GM12878 (cell line): ENCODE measurements around the gene AGBL1. TPM values are rescaled to one million over a fixed set of nuclear protein-coding genes. Genes with fewer than 3 reads are reported as not detected.

Experiments used
- ATAC-seq: fragments of 200-7000 bp; cut with Tn5 transposase; 3 replicates; pipeline ENCODE4 v1.9.1; 2020; ENCODE audit warnings: mild to moderate bottlenecking, moderate library complexity
- BruUV-seq: library from RNA; stranded (reverse); fragments of 400-500 nt; replicated peaks from 2 replicates; lab custom pipeline; 2021; lab: Mats Ljungman, UMichigan
- CTCF ChIA-PET: fragments of 300-600 bp; sonication (Branson Sonifier 250); formaldehyde crosslinking; extraction: SDS; loops from one replicate; lab custom pipeline; 2021; ENCODE audit warnings: inconsistent platforms; lab: Yijun Ruan, JAX
- POLR2A ChIA-PET: fragments of 350-600 bp; formaldehyde crosslinking; extraction: SDS; loops from one replicate; lab custom pipeline; 2021; ENCODE audit warnings: inconsistent platforms; lab: Charles Lee
- RAD21 ChIA-PET: fragments of 300-600 bp; sonication (Branson Sonifier 250); formaldehyde crosslinking; loops from one replicate; lab custom pipeline; 2023; ENCODE audit warnings: antibody characterized with exemption; ENCODE audit not compliant: unreplicated experiment; lab: Charles Lee
- SMC1A ChIA-PET: fragments of 300-600 bp; sonication (Branson Sonifier 250); formaldehyde crosslinking; loops from one replicate; lab custom pipeline; 2023; ENCODE audit not compliant: unreplicated experiment, uncharacterized antibody; lab: Charles Lee
- DNase-seq: peaks from one replicate; pipeline ENCODE4 v3.0.0-alpha.2; 2011; ENCODE audit warnings: low read depth, low spot score
- FAIRE-seq: peaks from 3 replicates; lab custom pipeline; 2011; peaks lifted over from hg19 to GRCh38; lab: Jason Lieb, UNC
- H2AFZ ChIP-seq: 2 replicates; pipeline ENCODE4 v1.6.0; 2011; ENCODE audit warnings: low read depth, low read length, control low read depth; ENCODE audit not compliant: control insufficient read depth
- H3K27ac ChIP-seq: 2 replicates; pipeline ENCODE4 v1.5.1; 2011; ENCODE audit warnings: control low read depth; ENCODE audit not compliant: control insufficient read depth, insufficient read depth
- H3K27me3 ChIP-seq, 2 experiments: replicated peaks in 1 of 2; 2 replicates each; pipeline versions ENCODE4 v1.6.0 to v1.6.1; 2011; ENCODE audit warnings: low read length in 1 of 2; ENCODE audit not compliant: control insufficient read depth in 2 of 2, insufficient read depth in 2 of 2
- H3K36me3 ChIP-seq, 2 experiments: 2 replicates each; pipeline ENCODE4 v1.5.1; 2011; ENCODE audit warnings: low read length in 1 of 2; ENCODE audit not compliant: control insufficient read depth in 2 of 2, insufficient read depth in 2 of 2
- H3K4me1 ChIP-seq: 2 replicates; pipeline ENCODE4 v1.6.1; 2011; ENCODE audit warnings: mild to moderate bottlenecking, low read length, moderate library complexity, mixed read lengths; ENCODE audit not compliant: control insufficient read depth, insufficient read depth
- H3K4me2 ChIP-seq: 2 replicates; pipeline ENCODE4 v1.6.0; 2011; ENCODE audit warnings: control low read depth; ENCODE audit not compliant: control insufficient read depth, insufficient read depth
- H3K4me3 ChIP-seq: fragments of 200-600 bp; sonication (generic); 2 replicates; pipeline ENCODE4 v1.5.1; 2016
- H3K79me2 ChIP-seq: 2 replicates; pipeline ENCODE4 v1.6.0; 2011; ENCODE audit warnings: low read length; ENCODE audit not compliant: control insufficient read depth, insufficient read depth
- H3K9ac ChIP-seq: 2 replicates; pipeline ENCODE4 v1.8.0; 2011; ENCODE audit warnings: low read length, control low read depth, mixed read lengths; ENCODE audit not compliant: control insufficient read depth, insufficient read depth
- H3K9me3 ChIP-seq: replicated peaks from 3 replicates; pipeline ENCODE4 v1.5.1; 2011; ENCODE audit warnings: mild to moderate bottlenecking, low read length; ENCODE audit not compliant: control insufficient read depth, insufficient read depth
- H4K20me1 ChIP-seq: 2 replicates; pipeline ENCODE4 v1.6.0; 2011; ENCODE audit not compliant: control insufficient read depth, insufficient read depth
- BACH1 ChIP-seq: fragments of 450-650 bp; IDR thresholded peaks from 2 replicates; pipeline ENCODE4 v1.6.1; 2017; ENCODE audit warnings: mild to moderate bottlenecking, borderline replicate concordance
- BCL3 ChIP-seq: IDR thresholded peaks from 2 replicates; pipeline ENCODE4 v1.6.1; 2011; ENCODE audit warnings: borderline replicate concordance, low read depth, mild to moderate bottlenecking, moderate library complexity, low read length; ENCODE audit not compliant: insufficient read depth, poor library complexity, severe bottlenecking
- IRF4 ChIP-seq: IDR thresholded peaks from 2 replicates; pipeline ENCODE4 v1.6.1; 2011; ENCODE audit warnings: low read depth, low read length
- MLLT1 ChIP-seq: fragments of 450-650 bp; IDR thresholded peaks from 2 replicates; pipeline ENCODE4 v1.6.1; 2016; ENCODE audit warnings: mild to moderate bottlenecking
- NFXL1 ChIP-seq: fragments of 450-650 bp; IDR thresholded peaks from 2 replicates; pipeline ENCODE4 v1.6.1; 2017; ENCODE audit warnings: antibody characterized with exemption, mild to moderate bottlenecking, borderline replicate concordance
- POLR2AphosphoS2 ChIP-seq: IDR thresholded peaks from 2 replicates; pipeline ENCODE4 v1.6.1; 2011; ENCODE audit warnings: low read depth, mild to moderate bottlenecking, low read length, improper control_type of control experiment, moderate library complexity
- RUNX3 ChIP-seq: IDR thresholded peaks from 2 replicates; pipeline ENCODE4 v1.6.1; 2012; ENCODE audit warnings: low read length, inconsistent platforms
- SRF ChIP-seq, 2 experiments: IDR thresholded peaks; 2 replicates each; pipeline ENCODE4 v1.6.1; 2011; ENCODE audit warnings: low read depth in 2 of 2, low read length in 2 of 2, mild to moderate bottlenecking in 1 of 2, moderate library complexity in 1 of 2
- ZNF24 ChIP-seq: fragments of 450-650 bp; IDR thresholded peaks from 2 replicates; pipeline ENCODE4 v1.6.1; 2017; ENCODE audit warnings: antibody characterized with exemption, mild to moderate bottlenecking
- WGBS: methylation state at CpG from one replicate; pipeline ENCODE4 v1.1.6; 2016; ENCODE audit warnings: low lambda C conversion rate; ENCODE audit not compliant: insufficient replicate concordance, insufficient coverage; ENCODE audit errors: missing lambda C conversion rate; 5-methylcytosine and 5-hydroxymethylcytosine counted together
- in situ Hi-C: fragments of 300-500 bp; cut with MboI; formaldehyde crosslinking; loops from 9 replicates; pipeline ENCODE4 v1.14.3; 2018; ENCODE audit warnings: mixed read lengths
- intact Hi-C: fragments of 100-400 bp; cut with micrococcal nuclease; formaldehyde crosslinking; loops from one replicate; pipeline ENCODE4 v1.14.2; 2022; ENCODE audit not compliant: unreplicated experiment
- polyA plus RNA-seq, 11 experiments: library from polyadenylated mRNA; depleted of rRNA in 4 of 11; unstranded in 6 of 11; stranded (reverse) in 5 of 11; fragments of >200 nt; fragmentation: Nextera tagmentation in 4 of 11; fragmentation: Illumina TruSeq in 1 of 11; extraction: Ambion mirVana in 4 of 11; extraction: Trizol in 1 of 11; gene quantifications; 1 replicate in 1 of 11; 2 replicates in 10 of 11; pipeline versions ENCODE4 v1.2.1 to v1.2.3, GENCODE V29; 2011 to 2016; ENCODE audit warnings: inconsistent platforms in 2 of 11, missing spikeins in 2 of 11, low read depth in 1 of 11
- total RNA-seq, 4 experiments: library from RNA; depleted of rRNA in 3 of 4; stranded (reverse); fragments of >200 nt in 3 of 4; fragmentation: Illumina TruSeq in 1 of 4; extraction: Trizol in 1 of 4; gene quantifications; 2 replicates each; pipeline versions ENCODE4 v1.2.1 to v1.2.3, GENCODE V29; 2013 to 2021
- TF ChIP-seq, protein P1 (sequence below): fragments of 450-650 bp; IDR thresholded peaks from 2 replicates; pipeline ENCODE4 v1.6.1; 2017; ENCODE audit warnings: mild to moderate bottlenecking
- TF ChIP-seq, protein P2 (sequence below): fragments of 450-650 bp; IDR thresholded peaks from 2 replicates; pipeline ENCODE4 v1.6.1; 2017; ENCODE audit warnings: borderline replicate concordance
- TF ChIP-seq, protein P3 (sequence below), 3 experiments: IDR thresholded peaks in 2 of 3; conservative IDR thresholded peaks in 1 of 3; 2 replicates each; pipeline ENCODE4 v1.5.1; 2011; ENCODE audit warnings: low read depth in 3 of 3, low read length in 3 of 3, mild to moderate bottlenecking in 3 of 3, control low read depth in 2 of 3, moderate library complexity in 2 of 3, inconsistent platforms in 1 of 3, mixed read lengths in 1 of 3; ENCODE audit not compliant: control insufficient read depth in 2 of 3, insufficient read depth in 1 of 3; ENCODE audit errors: extremely low read depth in 1 of 3

AGBL1 gene
- total and polyA plus RNA-seq, 10 of the 15 experiments (the other 5 are each of a cell fraction or from before 2014, with no cell fraction given), result not detected

DNA sequence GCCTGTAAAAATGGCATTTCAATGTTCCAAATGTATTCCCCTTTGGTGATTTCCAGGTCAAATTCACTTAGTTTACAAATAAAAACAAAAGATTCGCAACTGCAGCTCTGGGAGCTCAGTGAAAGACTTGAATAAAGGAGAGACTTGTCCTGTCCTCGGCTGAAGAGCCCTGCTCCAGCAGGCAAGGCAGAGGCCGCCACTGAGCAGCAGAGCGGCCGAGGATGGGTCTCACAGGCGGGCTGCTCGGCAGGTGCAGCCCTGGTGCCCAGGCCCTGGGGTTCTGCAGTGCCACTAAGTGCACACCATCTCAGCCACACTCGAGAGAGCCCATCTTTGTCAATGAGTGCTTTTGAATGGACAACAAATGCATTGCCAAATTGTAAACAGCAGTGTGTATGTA lies 856.2 kb downstream of the AGBL1 start:
- 19% methylated on average over 8 of the region's 8 CpGs for WGBS
- no TSS peak for BruUV-seq

More for the DNA sequence above, 856.2 kb downstream of the AGBL1 start:
- ChIA-PET RAD21 (no interaction called here), SMC1A (no interaction called here), CTCF (no interaction called here), POLR2A (no interaction called here)
- intact Hi-C loops (no loop called here), in situ Hi-C loops (no loop called here)
- FAIRE-seq (no peak), ATAC-seq (no peak), DNase-seq (no peak)
- H2AFZ ChIP-seq, result no peak overlapping the region
- H3K9ac ChIP-seq, result no peak overlapping the region
- H3K27me3 ChIP-seq, result no peaks in the 10 kb centered on the region
- no peak overlapping the region for H3K4me3 ChIP-seq
- no peak overlapping the region for H3K27ac ChIP-seq
- no peaks in the 10 kb centered on the region for H3K36me3 ChIP-seq
- no peaks in the 10 kb centered on the region for H3K4me1 ChIP-seq
- no peak overlapping the region for H3K4me2 ChIP-seq
- no peaks in the 10 kb centered on the region for H4K20me1 ChIP-seq
- H3K9me3 ChIP-seq, result no peaks in the 10 kb centered on the region
- no peaks in the 10 kb centered on the region for H3K79me2 ChIP-seq
- TF ChIP-seq ZNF24 (no peak), MLLT1 (no peak), IRF4 (no peak), BCL3 (no peak), POLR2AphosphoS2 (no peak), NFXL1 (no peak), RUNX3 (no peak), BACH1 (no peak), SRF (IDR thresholded peaks at IDR 0.05; ENCODE audit: low read depth in 2 of 2, low read length in 2 of 2) (no peak)
- TF ChIP-seq, protein P1, sequence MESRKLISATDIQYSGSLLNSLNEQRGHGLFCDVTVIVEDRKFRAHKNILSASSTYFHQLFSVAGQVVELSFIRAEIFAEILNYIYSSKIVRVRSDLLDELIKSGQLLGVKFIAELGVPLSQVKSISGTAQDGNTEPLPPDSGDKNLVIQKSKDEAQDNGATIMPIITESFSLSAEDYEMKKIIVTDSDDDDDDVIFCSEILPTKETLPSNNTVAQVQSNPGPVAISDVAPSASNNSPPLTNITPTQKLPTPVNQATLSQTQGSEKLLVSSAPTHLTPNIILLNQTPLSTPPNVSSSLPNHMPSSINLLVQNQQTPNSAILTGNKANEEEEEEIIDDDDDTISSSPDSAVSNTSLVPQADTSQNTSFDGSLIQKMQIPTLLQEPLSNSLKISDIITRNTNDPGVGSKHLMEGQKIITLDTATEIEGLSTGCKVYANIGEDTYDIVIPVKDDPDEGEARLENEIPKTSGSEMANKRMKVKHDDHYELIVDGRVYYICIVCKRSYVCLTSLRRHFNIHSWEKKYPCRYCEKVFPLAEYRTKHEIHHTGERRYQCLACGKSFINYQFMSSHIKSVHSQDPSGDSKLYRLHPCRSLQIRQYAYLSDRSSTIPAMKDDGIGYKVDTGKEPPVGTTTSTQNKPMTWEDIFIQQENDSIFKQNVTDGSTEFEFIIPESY, result no peak
- TF ChIP-seq, protein P2, sequence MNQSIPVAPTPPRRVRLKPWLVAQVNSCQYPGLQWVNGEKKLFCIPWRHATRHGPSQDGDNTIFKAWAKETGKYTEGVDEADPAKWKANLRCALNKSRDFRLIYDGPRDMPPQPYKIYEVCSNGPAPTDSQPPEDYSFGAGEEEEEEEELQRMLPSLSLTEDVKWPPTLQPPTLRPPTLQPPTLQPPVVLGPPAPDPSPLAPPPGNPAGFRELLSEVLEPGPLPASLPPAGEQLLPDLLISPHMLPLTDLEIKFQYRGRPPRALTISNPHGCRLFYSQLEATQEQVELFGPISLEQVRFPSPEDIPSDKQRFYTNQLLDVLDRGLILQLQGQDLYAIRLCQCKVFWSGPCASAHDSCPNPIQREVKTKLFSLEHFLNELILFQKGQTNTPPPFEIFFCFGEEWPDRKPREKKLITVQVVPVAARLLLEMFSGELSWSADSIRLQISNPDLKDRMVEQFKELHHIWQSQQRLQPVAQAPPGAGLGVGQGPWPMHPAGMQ, result no peak
- TF ChIP-seq, protein P3, sequence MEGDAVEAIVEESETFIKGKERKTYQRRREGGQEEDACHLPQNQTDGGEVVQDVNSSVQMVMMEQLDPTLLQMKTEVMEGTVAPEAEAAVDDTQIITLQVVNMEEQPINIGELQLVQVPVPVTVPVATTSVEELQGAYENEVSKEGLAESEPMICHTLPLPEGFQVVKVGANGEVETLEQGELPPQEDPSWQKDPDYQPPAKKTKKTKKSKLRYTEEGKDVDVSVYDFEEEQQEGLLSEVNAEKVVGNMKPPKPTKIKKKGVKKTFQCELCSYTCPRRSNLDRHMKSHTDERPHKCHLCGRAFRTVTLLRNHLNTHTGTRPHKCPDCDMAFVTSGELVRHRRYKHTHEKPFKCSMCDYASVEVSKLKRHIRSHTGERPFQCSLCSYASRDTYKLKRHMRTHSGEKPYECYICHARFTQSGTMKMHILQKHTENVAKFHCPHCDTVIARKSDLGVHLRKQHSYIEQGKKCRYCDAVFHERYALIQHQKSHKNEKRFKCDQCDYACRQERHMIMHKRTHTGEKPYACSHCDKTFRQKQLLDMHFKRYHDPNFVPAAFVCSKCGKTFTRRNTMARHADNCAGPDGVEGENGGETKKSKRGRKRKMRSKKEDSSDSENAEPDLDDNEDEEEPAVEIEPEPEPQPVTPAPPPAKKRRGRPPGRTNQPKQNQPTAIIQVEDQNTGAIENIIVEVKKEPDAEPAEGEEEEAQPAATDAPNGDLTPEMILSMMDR (IDR thresholded peaks at IDR 0.05 in 2 of 3, conservative IDR thresholded peaks at IDR 0.05 in 1 of 3; ENCODE audit: control insufficient read depth in 2 of 3, extremely low read depth in 1 of 3, insufficient read depth in 1 of 3, low read depth in 3 of 3, low read length in 3 of 3), result no peak
